K562 (cell line): ENCODE data around the gene GABRE. TPM values are rescaled to one million over a fixed set of nuclear protein-coding genes. Genes with fewer than 3 reads are reported as not detected.

Experiments
- ARID1B ChIP-seq: fragments of 450-650 bp; IDR thresholded peaks from 2 replicates; pipeline ENCODE4 v1.6.1; 2016; ENCODE audit warnings: antibody characterized with exemption, mild to moderate bottlenecking, inconsistent platforms
- ATF1 ChIP-seq, 2 experiments: fragments of 450-650 bp in 1 of 2; IDR thresholded peaks; 2 replicates each; pipeline ENCODE4 v1.6.1; 2016; ENCODE audit warnings: missing compliant biosample characterization in 1 of 2, missing genetic modification characterization in 1 of 2
- CUX1 ChIP-seq: fragments of 200-800 bp; sonication (Bioruptor generic); IDR thresholded peaks from 2 replicates; pipeline ENCODE4 v1.6.1; 2016; ENCODE audit warnings: missing genetic modification characterization, missing compliant biosample characterization
- ETS1 ChIP-seq: conservative IDR thresholded peaks from 2 replicates; pipeline ENCODE4 v1.6.1; 2011; ENCODE audit warnings: low read depth, mild to moderate bottlenecking, low read length; ENCODE audit not compliant: control insufficient read depth
- ILK ChIP-seq: fragments of 450-650 bp; IDR thresholded peaks from 2 replicates; pipeline ENCODE4 v1.6.1; 2016; ENCODE audit warnings: missing genetic modification characterization, low read depth, mild to moderate bottlenecking, missing compliant biosample characterization, moderate library complexity, borderline replicate concordance
- MBD2 ChIP-seq: sonication (generic); IDR thresholded peaks from 2 replicates; pipeline ENCODE4 v1.6.1; 2016; ENCODE audit warnings: low read depth, borderline replicate concordance
- MCM7 ChIP-seq, 2 experiments: fragments of 450-650 bp; IDR thresholded peaks; 2 replicates each; pipeline ENCODE4 v1.6.1; 2016 to 2018
- MYBL2 ChIP-seq, 2 experiments: fragments of 450-650 bp in 1 of 2; sonication (generic) in 1 of 2; formaldehyde crosslinking in 1 of 2; IDR thresholded peaks; 2 replicates each; pipeline versions ENCODE4 v1.6.1 to v1.8.1; 2017 to 2022; ENCODE audit warnings: borderline replicate concordance in 1 of 2, inconsistent platforms in 1 of 2, low read depth in 1 of 2, mild to moderate bottlenecking in 1 of 2, missing genetic modification reagents in 1 of 2, moderate library complexity in 1 of 2
- NCOR1 ChIP-seq: fragments of 450-650 bp; IDR thresholded peaks from 2 replicates; pipeline ENCODE4 v1.6.1; 2016; ENCODE audit warnings: mild to moderate bottlenecking, moderate library complexity
- PTTG1 ChIP-seq: fragments of 450-650 bp; IDR thresholded peaks from 2 replicates; pipeline ENCODE4 v1.6.1; 2016; ENCODE audit warnings: low read depth, mild to moderate bottlenecking, missing genetic modification characterization, missing compliant biosample characterization
- RB1 ChIP-seq: fragments of 450-650 bp; IDR thresholded peaks from 2 replicates; pipeline ENCODE4 v1.6.1; 2017; ENCODE audit warnings: low read depth, mild to moderate bottlenecking
- SAFB2 ChIP-seq: fragments of 200-400 bp; formaldehyde crosslinking; IDR thresholded peaks from 2 replicates; pipeline ENCODE4 v1.6.1; 2018; ENCODE audit warnings: borderline replicate concordance, low read length, low read depth, moderate library complexity; ENCODE audit not compliant: severe bottlenecking
- TAF15 ChIP-seq: fragments of 200-400 bp; formaldehyde crosslinking; IDR thresholded peaks from 2 replicates; pipeline ENCODE4 v1.6.1; 2017; ENCODE audit warnings: mild to moderate bottlenecking, low read depth, low read length, moderate library complexity
- TEAD4 ChIP-seq, 2 experiments: sonication (generic) in 1 of 2; formaldehyde crosslinking in 1 of 2; IDR thresholded peaks; 2 replicates each; pipeline versions ENCODE4 v1.6.1 to v1.8.0; 2012 to 2022; ENCODE audit warnings: borderline replicate concordance in 1 of 2, inconsistent platforms in 1 of 2, low read length in 1 of 2, mild to moderate bottlenecking in 1 of 2, missing genetic modification reagents in 1 of 2
- ZNF512 ChIP-seq: IDR thresholded peaks from 2 replicates; pipeline ENCODE4 v1.6.1; 2016; ENCODE audit warnings: missing genetic modification characterization, missing compliant biosample characterization
- polyA plus RNA-seq, 8 experiments: library from polyadenylated mRNA; depleted of rRNA in 4 of 8; stranded (reverse) in 5 of 8; unstranded in 3 of 8; fragments of >200 nt; fragmentation: Nextera tagmentation in 2 of 8; fragmentation: Illumina TruSeq in 1 of 8; extraction: Ambion mirVana in 2 of 8; extraction: Trizol in 1 of 8; gene quantifications; 2 replicates each; pipeline versions ENCODE4 v1.2.1 to v1.2.3, GENCODE V29; 2011 to 2014; ENCODE audit warnings: inconsistent platforms in 1 of 8, missing spikeins in 1 of 8
- total RNA-seq, 7 experiments: library from RNA; depleted of rRNA in 6 of 7; stranded (reverse); fragments of >200 nt in 6 of 7; fragmentation: Illumina TruSeq in 2 of 7; extraction: Trizol in 2 of 7; gene quantifications; 2 replicates each; pipeline versions ENCODE4 v1.2.1 to v1.2.3, GENCODE V29; 2011 to 2021; ENCODE audit warnings: low replicate concordance in 1 of 7
- TF ChIP-seq, protein P1 (sequence below): fragments of 450-650 bp; IDR thresholded peaks from 2 replicates; pipeline ENCODE4 v1.6.1; 2016; ENCODE audit warnings: antibody characterized with exemption

The GABRE gene
- total and polyA plus RNA-seq, 9 of the 15 experiments (the other 6 are each of a cell fraction or from before 2014, with no cell fraction given), result 23.1 to 456 (median 148) TPM

DNA sequence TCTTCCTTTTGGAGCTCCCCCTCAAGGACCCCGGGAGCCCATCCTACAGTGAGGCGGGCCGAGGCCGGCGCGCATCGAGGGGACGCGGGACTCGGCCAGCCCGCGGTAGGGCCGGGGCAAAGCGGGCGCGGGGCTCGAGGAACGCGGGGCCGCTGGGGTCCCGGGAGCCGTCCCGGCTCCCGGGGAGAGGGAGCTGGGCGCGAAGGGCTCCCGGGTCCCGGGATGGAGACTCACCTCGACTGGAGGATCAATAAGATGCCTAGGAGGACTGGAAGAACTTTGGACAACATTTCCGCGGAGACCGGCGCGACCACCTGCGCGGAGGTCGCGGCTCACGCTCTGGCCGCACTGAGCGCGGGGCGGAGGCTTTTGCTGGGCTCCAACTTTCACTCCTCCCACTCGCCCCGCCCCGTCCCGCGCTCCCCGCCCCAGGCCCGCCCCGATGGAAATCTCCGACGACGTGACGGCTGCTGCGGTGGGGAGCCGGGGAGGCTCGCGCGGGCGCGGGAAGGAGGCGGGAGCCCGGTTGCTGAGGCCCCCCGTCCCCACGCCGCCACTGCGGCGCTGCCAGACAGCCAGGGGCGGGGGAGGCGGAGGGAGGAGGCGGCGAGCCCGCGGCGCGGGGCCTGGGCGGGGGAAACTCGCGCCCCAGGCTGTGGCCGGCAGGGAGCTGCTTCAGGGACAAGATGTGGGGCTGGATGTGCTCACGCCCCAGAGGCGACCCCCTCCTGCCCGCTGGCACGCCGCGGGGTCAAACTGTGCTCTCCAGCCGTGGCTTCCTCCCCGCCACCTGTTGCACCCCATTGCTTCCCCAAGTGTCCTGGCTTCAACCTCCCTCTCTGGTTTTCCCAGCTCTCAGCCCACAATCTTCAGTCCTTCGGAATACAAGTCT is at the start of gene GABRE (continued):
- TF ChIP-seq RB1 (no peak), MCM7 (IDR thresholded peaks at IDR 0.05) (no peak), SAFB2 (no peak), MYBL2 (IDR thresholded peaks at IDR 0.05; ENCODE audit: low read depth) (no peak), MYBL2 (CRISPR knock-in tag; IDR thresholded peaks at IDR 0.05; ENCODE audit: borderline replicate concordance) (no peak), ILK (tag) (no peak), ATF1 (CRISPR knock-in tag; IDR thresholded peaks at IDR 0.05) (no peak), ATF1 (tag; IDR thresholded peaks at IDR 0.05) (0 out of 2 replicates have a peak, but pooled peaks have one; percentile 4), ETS1 (0 out of 2 replicates have a peak, but pooled peaks have one; percentile 15), ZNF512 (tag) (no peak), CUX1 (CRISPR knock-in tag) (no peak), ARID1B (no peak), TAF15 (no peak), NCOR1 (peak; percentile 40; the same call in 1 of the 2 replicates), MBD2 (0 out of 2 replicates have a peak, but pooled peaks have one; percentile 8), TEAD4 (IDR thresholded peaks at IDR 0.05; ENCODE audit: low read length) (no peak), TEAD4 (CRISPR knock-in tag; IDR thresholded peaks at IDR 0.05; ENCODE audit: borderline replicate concordance) (no peak), PTTG1 (tag) (no peak)
- TF ChIP-seq, protein P1, sequence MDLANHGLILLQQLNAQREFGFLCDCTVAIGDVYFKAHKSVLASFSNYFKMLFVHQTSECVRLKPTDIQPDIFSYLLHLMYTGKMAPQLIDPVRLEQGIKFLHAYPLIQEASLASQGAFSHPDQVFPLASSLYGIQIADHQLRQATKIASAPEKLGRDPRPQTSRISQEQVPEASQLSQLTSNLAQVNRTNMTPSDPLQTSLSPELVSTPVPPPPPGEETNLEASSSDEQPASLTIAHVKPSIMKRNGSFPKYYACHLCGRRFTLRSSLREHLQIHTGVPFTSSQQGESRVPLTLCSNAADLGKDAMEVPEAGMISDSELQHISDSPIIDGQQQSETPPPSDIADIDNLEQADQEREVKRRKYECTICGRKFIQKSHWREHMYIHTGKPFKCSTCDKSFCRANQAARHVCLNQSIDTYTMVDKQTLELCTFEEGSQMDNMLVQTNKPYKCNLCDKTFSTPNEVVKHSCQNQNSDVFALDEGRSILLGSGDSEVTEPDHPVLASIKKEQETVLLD, result no peak
